ENCODE measurements around the gene TLX3. TPM values are rescaled to one million over a fixed set of nuclear protein-coding genes. Genes with fewer than 3 reads are reported as not detected.
A peak's percentile ranks its signal among the peaks of the same experiment; 100 is the strongest.

TLX3 gene
- total and polyA plus RNA-seq, 7 donors: not detected

DNA sequence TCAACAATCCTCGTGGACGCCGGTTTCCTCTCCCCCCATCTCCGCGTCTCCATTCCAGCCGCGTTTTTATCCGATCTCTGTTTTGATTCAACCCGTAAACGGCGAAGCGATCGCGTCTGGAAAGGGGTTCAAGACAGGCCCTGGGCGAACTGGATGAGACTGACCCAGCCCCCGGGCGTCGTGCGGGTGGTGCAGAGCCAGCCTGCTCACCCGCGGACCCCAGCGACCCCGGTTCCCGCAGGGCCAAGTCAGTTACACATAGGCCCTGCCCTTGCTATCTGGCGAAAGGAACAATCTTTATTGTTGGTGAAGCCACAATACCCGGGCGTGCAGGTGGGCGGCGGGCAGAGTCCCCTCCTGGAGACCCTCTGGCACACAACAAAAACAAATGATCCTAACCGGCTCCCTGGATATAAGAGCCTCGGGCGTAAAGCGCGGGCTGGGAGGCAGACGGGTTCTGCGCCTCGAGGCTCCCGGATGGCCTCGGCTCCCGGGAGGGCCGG, 1.8 kb downstream of the TLX3 start:
- Histone ChIP-seq H3K36me3 (no peaks in the 10 kb centered on the region), H3K9me3 (no peaks in the 10 kb centered on the region), H3K27ac (no peak overlapping the region), H3K4me3 (peak overlapping the region in 1 of 4 donors; percentile 2), H3K27me3 (peaks cover 83 to 100% (median 99%) of the 10 kb centered on the region in 3 donors), H3K4me1 (peaks cover 0 to 75% (median 65%) of the 10 kb centered on the region in 4 donors)
- DNase-seq: no peak
- 3% methylated on average over 41 of the region's 41 CpGs for WGBS, 2 donors
- TF ChIP-seq EP300 (IDR thresholded peaks at IDR 0.05) (no peak), POLR2A (IDR thresholded peaks at IDR 0.05) (no peak), POLR2AphosphoS5 (IDR thresholded peaks at IDR 0.05) (no peak)
- TF ChIP-seq, protein P1, sequence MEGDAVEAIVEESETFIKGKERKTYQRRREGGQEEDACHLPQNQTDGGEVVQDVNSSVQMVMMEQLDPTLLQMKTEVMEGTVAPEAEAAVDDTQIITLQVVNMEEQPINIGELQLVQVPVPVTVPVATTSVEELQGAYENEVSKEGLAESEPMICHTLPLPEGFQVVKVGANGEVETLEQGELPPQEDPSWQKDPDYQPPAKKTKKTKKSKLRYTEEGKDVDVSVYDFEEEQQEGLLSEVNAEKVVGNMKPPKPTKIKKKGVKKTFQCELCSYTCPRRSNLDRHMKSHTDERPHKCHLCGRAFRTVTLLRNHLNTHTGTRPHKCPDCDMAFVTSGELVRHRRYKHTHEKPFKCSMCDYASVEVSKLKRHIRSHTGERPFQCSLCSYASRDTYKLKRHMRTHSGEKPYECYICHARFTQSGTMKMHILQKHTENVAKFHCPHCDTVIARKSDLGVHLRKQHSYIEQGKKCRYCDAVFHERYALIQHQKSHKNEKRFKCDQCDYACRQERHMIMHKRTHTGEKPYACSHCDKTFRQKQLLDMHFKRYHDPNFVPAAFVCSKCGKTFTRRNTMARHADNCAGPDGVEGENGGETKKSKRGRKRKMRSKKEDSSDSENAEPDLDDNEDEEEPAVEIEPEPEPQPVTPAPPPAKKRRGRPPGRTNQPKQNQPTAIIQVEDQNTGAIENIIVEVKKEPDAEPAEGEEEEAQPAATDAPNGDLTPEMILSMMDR (IDR thresholded peaks at IDR 0.05): no peak
- intact Hi-C loops (cut with DNase I): no loop called here

DNA sequence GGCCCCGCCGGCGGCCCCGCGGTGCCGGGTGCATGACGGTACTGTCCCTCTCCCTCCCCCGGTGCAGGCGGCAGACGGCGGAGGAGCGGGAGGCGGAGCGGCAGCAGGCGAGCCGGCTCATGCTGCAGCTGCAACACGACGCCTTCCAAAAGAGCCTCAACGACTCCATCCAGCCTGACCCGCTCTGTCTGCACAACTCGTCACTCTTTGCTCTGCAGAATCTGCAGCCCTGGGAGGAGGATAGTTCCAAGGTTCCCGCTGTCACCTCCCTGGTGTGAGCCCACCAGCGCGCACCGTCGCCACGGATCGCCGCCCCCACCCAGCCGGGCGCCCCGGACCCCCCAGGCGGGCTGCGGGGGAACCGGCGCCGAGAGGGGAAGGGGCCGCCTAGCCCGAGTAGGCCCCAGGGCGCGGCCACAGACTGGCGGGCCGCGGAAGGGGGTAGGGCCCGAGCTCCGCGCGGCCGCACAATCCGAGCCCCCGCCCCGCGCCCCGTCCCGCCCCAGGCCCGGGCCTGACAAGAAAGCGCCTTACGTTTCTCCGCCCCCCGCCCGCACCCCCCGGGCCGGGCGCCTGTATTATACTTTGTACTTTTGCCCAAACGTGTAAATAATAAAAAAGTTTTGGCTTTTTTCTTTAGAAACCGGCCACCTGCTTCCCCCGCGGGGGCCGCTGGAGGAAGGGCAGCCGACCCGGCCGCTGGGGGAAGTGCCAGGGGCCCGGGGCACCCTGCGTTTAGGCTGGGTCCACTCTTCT, 2.5 kb downstream of the TLX3 start:
- 2% methylated on average over 74 of the region's 74 CpGs for WGBS, 2 donors
- TF ChIP-seq EP300 (IDR thresholded peaks at IDR 0.05) (no peak), POLR2AphosphoS5 (IDR thresholded peaks at IDR 0.05) (no peak), POLR2A (IDR thresholded peaks at IDR 0.05) (no peak)
- TF ChIP-seq, protein P1 (IDR thresholded peaks at IDR 0.05): no peak
- H3K36me3 ChIP-seq: no peaks in the 10 kb centered on the region
- H3K27ac ChIP-seq: no peak overlapping the region
- H3K27me3 ChIP-seq: peaks cover 89 to 100% (median 100%) of the 10 kb centered on the region in 3 donors
- H3K9me3 ChIP-seq: no peaks in the 10 kb centered on the region
- DNase-seq: no peak
- H3K4me3 ChIP-seq: peak overlapping the region in 2 of 4 donors; percentile 2 to 24
- H3K4me1 ChIP-seq: peaks cover 0 to 82% (median 71%) of the 10 kb centered on the region in 4 donors
- intact Hi-C loops (cut with DNase I): no loop called here

DNA sequence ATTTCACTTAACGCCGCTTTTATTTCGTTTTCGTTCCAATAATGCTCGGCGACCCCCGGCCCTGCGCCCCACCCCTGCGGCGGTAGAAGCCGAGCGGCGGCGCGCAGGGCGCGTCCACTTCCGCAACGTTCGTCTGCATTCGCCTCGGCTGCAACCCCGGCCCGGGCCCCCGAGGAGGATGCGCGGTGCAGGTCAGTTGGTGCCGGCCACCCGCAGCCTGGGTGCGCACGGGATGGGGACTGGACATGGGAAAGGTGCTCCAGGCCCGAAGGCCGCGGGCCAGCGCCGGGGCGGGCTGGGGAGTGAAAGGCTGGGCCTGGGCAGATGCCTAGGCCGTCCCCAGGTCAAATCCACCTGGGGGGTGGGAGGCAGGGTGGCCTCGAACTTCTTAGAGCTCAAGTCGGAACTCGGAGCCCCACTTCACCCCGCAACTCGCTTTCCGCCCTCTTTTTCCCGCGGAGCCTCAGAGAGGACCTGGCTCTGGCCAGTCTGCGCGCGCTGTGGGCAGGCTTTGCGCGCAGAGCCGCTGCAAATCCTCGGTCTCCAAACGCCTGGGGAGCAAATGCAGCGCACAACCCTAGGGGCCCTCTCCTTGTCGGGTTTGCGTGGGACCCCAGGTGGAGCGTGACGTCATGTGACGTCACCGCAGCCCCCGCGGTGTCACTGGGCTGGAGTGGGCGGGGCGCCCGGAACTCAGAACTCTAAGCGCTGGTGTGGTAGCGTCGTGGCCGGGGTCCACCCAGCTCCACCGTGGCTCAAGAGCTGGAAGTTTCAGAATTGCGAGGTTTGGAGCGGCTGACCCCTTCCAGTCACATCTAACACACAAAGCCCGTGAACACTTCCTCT, 3.3 kb downstream of the TLX3 start:
- Histone ChIP-seq H3K27me3 (peaks cover 86 to 100% (median 100%) of the 10 kb centered on the region in 3 donors), H3K27ac (no peak overlapping the region), H3K4me3 (peak overlapping the region in 2 of 4 donors; percentile 11 to 24), H3K9me3 (no peaks in the 10 kb centered on the region), H3K36me3 (no peaks in the 10 kb centered on the region), H3K4me1 (peaks cover 0 to 88% (median 77%) of the 10 kb centered on the region in 4 donors)
- no peak for DNase-seq
- TF ChIP-seq POLR2A (IDR thresholded peaks at IDR 0.05): no peak
- no peak for TF ChIP-seq POLR2AphosphoS5 (IDR thresholded peaks at IDR 0.05)
- TF ChIP-seq, protein P1 (IDR thresholded peaks at IDR 0.05): no peak
- no peak for TF ChIP-seq EP300 (IDR thresholded peaks at IDR 0.05)
- intact Hi-C loops (cut with DNase I): no loop called here
- 4 to 5% methylated on average over 74 of the region's 74 CpGs for WGBS, 2 donors

DNA sequence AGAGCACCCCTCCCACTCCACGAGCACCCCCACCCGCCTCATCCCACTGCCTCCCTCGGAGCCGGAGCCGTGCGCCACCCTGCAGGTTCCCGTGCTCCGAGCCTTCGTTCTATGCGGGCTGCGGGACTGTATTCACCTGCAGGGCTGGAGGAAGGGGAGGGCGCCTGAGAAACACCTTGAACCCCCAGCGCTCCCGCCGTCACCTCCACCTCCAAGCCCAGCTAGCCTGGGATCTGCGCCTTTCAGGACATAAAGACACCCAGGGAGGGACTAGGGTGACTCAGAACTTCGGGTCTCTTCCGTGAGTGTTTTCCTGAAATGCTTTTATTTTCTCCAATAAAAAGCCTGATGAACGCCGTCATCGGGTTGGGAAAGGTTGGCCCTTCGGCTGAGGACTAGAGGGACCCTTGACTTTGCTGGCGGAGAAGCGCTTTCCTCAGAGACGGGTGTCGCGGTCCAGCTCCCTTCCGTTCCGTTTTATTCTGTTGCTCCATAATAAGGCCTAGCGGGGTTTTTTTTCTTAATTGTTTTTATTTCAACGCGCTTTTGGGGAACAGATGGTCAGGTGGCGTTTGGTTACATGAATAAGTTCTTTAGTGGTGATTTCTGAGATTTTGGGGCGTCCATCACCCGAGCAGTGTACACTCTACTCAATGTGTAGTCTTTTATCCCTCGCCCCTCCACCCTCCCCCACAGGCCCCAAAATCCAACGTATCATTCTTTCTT, 4.6 kb downstream of the TLX3 start:
- Histone ChIP-seq H3K36me3 (no peaks in the 10 kb centered on the region), H3K27ac (no peak overlapping the region), H3K4me3 (no peak overlapping the region), H3K9me3 (no peaks in the 10 kb centered on the region), H3K4me1 (peaks cover 0 to 79% (median 72%) of the 10 kb centered on the region in 4 donors), H3K27me3 (peaks cover 86 to 100% (median 100%) of the 10 kb centered on the region in 3 donors)
- DNase-seq: no peak
- WGBS, 2 donors: 9 to 12% methylated on average over 37 of the region's 37 CpGs
- intact Hi-C loops (cut with DNase I): no loop called here
- TF ChIP-seq POLR2A (IDR thresholded peaks at IDR 0.05): no peak
- TF ChIP-seq, protein P1 (IDR thresholded peaks at IDR 0.05): no peak
- no peak for TF ChIP-seq EP300 (IDR thresholded peaks at IDR 0.05)
- TF ChIP-seq POLR2AphosphoS5 (IDR thresholded peaks at IDR 0.05): no peak

Data from sigmoid colon (tissue), 7 donors.